Middle frontal gyrus (tissue), 1 donor: ENCODE data around the gene STK38.

ENCODE experiments used
- DNase-seq: peaks from one replicate; pipeline ENCODE4 v3.0.0-alpha.2; 2015; ENCODE audit warnings: low spot score; ENCODE audit errors: extremely low spot score

The STK38 gene

GRCh38 chr6:36523936-36524499 lies 23.3 kb downstream of the STK38 start:
- no peak for DNase-seq

GRCh38 chr6:36523451-36523850 lies 23.8 kb downstream of the STK38 start:
- no peak for DNase-seq

GRCh38 chr6:36519352-36519751 lies 27.9 kb downstream of the STK38 start:
- DNase-seq: no peak

- DNase-seq: no peak
Measured at GRCh38 chr6:36517408-36517807, 29.9 kb downstream of the STK38 start.

GRCh38 chr6:36516988-36517387 lies 30.3 kb downstream of the STK38 start:
- DNase-seq: no peak

GRCh38 chr6:36516559-36516958 lies 30.7 kb downstream of the STK38 start:
- no peak for DNase-seq

GRCh38 chr6:36515844-36516243 lies 31.4 kb downstream of the STK38 start:
- DNase-seq: no peak

- DNase-seq: no peak
Measured at GRCh38 chr6:36514554-36515456, 32.5 kb downstream of the STK38 start.

GRCh38 chr6:36510365-36510764 lies 36.9 kb downstream of the STK38 start:
- DNase-seq: no peak

- no peak for DNase-seq
Measured at GRCh38 chr6:36508532-36508931, 38.7 kb downstream of the STK38 start.

GRCh38 chr6:36506611-36507010 lies 40.7 kb downstream of the STK38 start:
- no peak for DNase-seq

GRCh38 chr6:36505744-36506534 lies 41.3 kb downstream of the STK38 start:
- no peak for DNase-seq

- no peak for DNase-seq
Measured at GRCh38 chr6:36504982-36505381, 42.3 kb downstream of the STK38 start.

GRCh38 chr6:36504181-36504580 lies 43.1 kb downstream of the STK38 start:
- no peak for DNase-seq

GRCh38 chr6:36501686-36502085 lies 45.6 kb downstream of the STK38 start:
- no peak for DNase-seq

- no peak for DNase-seq
Measured at GRCh38 chr6:36499918-36500317, 47.4 kb downstream of the STK38 start.

- DNase-seq: no peak
Measured at GRCh38 chr6:36495086-36495485, 52.2 kb downstream of the STK38 start.

GRCh38 chr6:36493859-36494258 lies 53.4 kb downstream of the STK38 start:
- DNase-seq: no peak

- no peak for DNase-seq
Measured at GRCh38 chr6:36493319-36493718, 54.0 kb downstream of the STK38 start.

GRCh38 chr6:36492621-36493020 lies 54.7 kb downstream of the STK38 start:
- DNase-seq: no peak

GRCh38 chr6:36492092-36492491 lies 55.2 kb downstream of the STK38 start:
- DNase-seq: no peak

- DNase-seq: no peak
Measured at GRCh38 chr6:36491378-36491965, 55.8 kb downstream of the STK38 start.
